Kidney glomerular epithelial cell (primary cell): Measurements from ENCODE around the gene RPP38.

Source experiments
- DNase-seq: peaks from one replicate; lab custom pipeline; 2025; lab: John Stamatoyannopoulos, UW

RPP38 gene

DNA sequence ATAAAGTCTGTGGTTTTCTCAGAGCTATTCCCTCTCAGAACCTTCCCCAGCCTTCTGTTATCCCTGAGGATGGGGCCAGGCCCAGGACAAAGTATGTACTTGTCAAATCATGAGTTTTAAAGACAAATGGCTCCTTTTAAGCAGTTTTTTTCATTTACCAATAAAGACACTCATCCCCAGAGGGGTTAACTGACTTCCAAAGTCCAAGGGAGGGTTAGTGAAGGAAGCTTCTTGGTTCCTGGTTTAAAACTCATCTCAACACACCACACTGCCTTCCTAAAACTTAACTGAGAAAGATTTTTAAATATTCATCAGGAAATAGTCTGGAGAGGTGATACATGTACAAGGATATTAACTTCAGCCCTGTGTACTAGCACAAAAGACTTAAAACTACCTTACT lies 55.4 kb downstream of the RPP38 start:
- no peak for DNase-seq
